Embryonic facial prominence (tissue), 1 donor: ENCODE results near the gene LGALS7.

ENCODE experiments used
- DNase-seq: peaks from one replicate; pipeline ENCODE4 v3.0.0-alpha.2; 2016; ENCODE audit errors: extremely low spot score

Gene LGALS7

GRCh38 chr19:38727868-38728660 is 45.3 kb downstream of the LGALS7 start:
- DNase-seq: no peak

GRCh38 chr19:38727306-38727867 is 45.9 kb downstream of the LGALS7 start:
- DNase-seq: no peak

GRCh38 chr19:38726761-38727301 is 46.5 kb downstream of the LGALS7 start:
- DNase-seq: no peak

DNA sequence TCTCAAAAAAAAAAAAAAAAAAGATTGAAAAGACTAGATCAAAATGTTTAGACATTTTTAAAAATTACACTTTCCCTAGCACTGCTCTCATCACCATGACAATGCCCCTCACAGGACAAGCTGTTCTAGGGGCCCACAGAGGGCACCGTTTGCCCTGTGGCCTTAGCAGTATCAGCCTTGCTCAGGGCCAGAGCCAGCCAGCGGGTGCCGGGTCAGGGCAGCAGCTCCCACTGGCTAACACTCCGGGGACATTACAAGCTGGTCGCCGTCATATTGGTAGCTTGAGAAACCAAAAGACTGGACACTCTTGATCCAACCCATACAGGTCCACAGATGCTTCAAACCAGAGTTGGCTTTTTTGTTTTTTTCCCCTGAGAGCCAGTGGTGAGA is 47.0 kb downstream of the LGALS7 start:
- no peak for DNase-seq

- DNase-seq: no peak
Observed at GRCh38 chr19:38725469-38726283, 47.6 kb downstream of the LGALS7 start.

GRCh38 chr19:38723990-38724854 is 49.1 kb downstream of the LGALS7 start:
- no peak for DNase-seq

- no peak for DNase-seq
Observed at GRCh38 chr19:38723606-38723965, 49.7 kb downstream of the LGALS7 start.

DNA sequence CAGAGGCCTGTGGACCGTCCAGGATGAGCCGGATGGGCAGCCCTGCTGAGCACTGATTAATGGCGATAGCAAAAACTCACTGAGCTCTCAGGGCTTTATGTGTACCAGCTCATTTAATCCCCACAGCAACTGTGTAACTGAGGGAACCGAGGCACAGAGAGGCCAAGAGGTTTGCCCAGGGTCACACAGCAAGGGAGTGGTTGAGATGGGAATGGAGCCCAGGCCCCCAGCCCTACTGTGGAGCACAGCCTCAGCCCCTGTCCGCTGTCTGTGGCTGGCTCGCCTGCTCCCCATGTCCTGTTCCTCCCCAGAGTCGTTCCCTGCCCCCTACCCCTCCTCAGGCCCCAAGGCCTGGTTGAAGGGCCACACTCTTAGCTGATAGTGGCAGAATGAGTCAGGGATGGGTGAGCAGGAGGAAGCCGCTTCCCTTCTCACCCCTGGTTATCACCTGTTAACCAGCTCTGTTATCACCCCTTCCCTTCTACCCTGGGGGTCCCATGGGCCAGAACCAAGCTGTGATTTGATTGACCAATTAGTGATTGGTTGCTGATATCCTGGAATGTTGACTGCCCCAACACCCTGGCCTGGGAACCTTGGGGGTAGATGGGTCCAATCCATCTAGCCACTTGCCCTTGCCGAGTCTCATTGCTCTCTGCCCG is 50.2 kb downstream of the LGALS7 start:
- DNase-seq: no peak

DNA sequence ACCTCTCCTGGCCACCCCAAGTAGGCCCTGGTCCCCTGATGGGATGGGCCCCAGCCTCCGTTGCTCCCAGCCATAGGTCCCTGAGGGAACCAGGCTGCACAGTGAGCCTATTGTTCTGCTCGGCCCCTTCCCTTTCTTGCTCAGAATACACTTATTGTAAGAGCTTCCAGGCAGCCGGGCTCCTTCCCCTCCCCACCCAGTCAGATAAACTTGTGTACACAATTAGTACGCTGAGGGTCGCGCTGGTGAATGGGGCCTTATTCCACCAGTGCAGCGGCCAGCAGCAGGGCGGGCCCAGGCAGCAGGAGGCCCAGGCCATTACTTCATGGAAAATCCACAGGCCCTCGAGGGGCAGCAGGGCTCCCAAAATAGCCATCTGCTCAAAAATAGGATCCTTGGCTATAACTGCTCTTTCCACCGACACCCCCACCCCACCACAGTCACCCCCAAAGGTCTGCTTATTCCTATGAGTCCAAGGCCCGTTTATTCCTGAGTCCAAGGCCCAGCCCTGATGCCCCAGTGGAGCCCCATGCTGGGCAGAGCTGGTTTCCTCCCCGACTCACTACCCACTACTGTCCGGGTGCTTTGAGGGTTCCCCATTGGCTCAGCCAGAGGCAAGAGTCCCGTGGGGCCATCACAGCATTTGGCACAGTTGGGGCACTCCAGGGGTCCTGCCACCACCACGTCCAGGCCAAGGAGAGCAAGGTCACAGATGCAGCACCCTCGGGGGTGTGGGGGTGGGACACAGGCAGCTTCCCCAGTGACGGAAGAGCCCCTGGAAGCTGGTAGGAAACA is 51.1 kb downstream of the LGALS7 start:
- DNase-seq: no peak

DNA sequence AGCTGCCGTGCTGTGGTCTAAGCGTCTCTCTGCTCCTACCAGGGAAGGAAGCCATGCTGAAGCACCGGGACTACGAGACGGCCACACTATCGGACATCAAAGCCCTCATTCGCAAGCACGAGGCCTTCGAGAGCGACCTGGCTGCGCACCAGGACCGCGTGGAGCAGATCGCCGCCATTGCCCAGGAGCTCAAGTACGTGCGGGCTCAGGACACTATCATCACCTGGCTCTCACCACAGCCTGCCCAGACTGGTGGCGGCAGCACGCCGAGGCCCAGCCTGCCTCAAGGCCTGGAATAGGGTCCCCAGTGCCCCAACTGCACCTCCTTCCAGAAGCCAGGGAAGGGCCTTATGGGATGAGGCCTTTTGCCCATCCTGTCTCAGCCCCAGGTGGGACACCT is 51.8 kb downstream of the LGALS7 start:
- DNase-seq: no peak
